ENCODE data around the gene RHOA.
"Not testable (repeated sequence)": the region's sequence is repeated elsewhere in the genome, so short reads cannot be mapped to it uniquely, and the experiment has no call there.

Gene RHOA

GRCh38 chr3:49358217-49358883 is 53.4 kb downstream of the RHOA start, which contains the start of gene GPX1:
TSS of gene GPX1 (minus strand) at chr3:49358353. CDS start at chr3:49358278, 75 bp downstream.
- peak; percentile 57 for DNase-seq

- peak; percentile 20 for DNase-seq
These were observed 54.1 kb downstream of the RHOA start for GRCh38 chr3:49357443-49358216.

GRCh38 chr3:49357095-49357442 is 54.7 kb downstream of the RHOA start:
- not testable (repeated sequence) for DNase-seq

- no peak for DNase-seq
These were observed 58.8 kb downstream of the RHOA start for GRCh38 chr3:49352890-49353421.

GRCh38 chr3:49352281-49352680 is 59.5 kb downstream of the RHOA start:
- DNase-seq = no peak

- no peak for DNase-seq
These were observed 60.2 kb downstream of the RHOA start for GRCh38 chr3:49351521-49352011.

- DNase-seq = no peak
These were observed 62.2 kb downstream of the RHOA start for GRCh38 chr3:49349348-49350114.

GRCh38 chr3:49348361-49348760 is 63.4 kb downstream of the RHOA start:
- DNase-seq = not testable (repeated sequence)

- no peak for DNase-seq
These were observed 65.0 kb downstream of the RHOA start for GRCh38 chr3:49346797-49347251.

GRCh38 chr3:49343163-49343562 is 68.6 kb downstream of the RHOA start:
- no peak for DNase-seq

GRCh38 chr3:49341996-49342395 is 69.8 kb downstream of the RHOA start:
- DNase-seq = no peak

- peak; percentile 88 for DNase-seq
These were observed 71.6 kb downstream of the RHOA start, which contains the start of gene USP4 for GRCh38 chr3:49339941-49340800. TSS of gene USP4 (minus strand) at chr3:49340053. CDS start at chr3:49340024, 29 bp downstream.

GRCh38 chr3:49339581-49339940 is 72.2 kb downstream of the RHOA start:
- peak; percentile 15 for DNase-seq

- DNase-seq = no peak
These were observed 77.7 kb downstream of the RHOA start for GRCh38 chr3:49333916-49334633.

- DNase-seq = no peak
These were observed 78.7 kb downstream of the RHOA start for GRCh38 chr3:49333091-49333490.

- DNase-seq = no peak
These were observed 82.6 kb downstream of the RHOA start for GRCh38 chr3:49329186-49329585.

- DNase-seq = not testable (repeated sequence)
These were observed 83.4 kb downstream of the RHOA start for GRCh38 chr3:49328350-49328749.

GRCh38 chr3:49327485-49327884 is 84.3 kb downstream of the RHOA start:
- no peak for DNase-seq

GRCh38 chr3:49324768-49325167 is 87.0 kb downstream of the RHOA start:
- DNase-seq = no peak

- DNase-seq = no peak
These were observed 94.9 kb downstream of the RHOA start for GRCh38 chr3:49316696-49317457.
